Gastroesophageal sphincter (tissue), 3 donors: ENCODE measurements around the gene ROPN1.

Experiments used
- CTCF ChIP-seq, 4 experiments: fragments of 200-600 bp in 2 of 4; fragments of 450-650 bp in 2 of 4; sonication (generic) in 1 of 4; IDR thresholded peaks; one replicate each; pipeline ENCODE4 v1.5.1; 2017 to 2019; ENCODE audit warnings: antibody characterized with exemption in 4 of 4, mild to moderate bottlenecking in 2 of 4, moderate library complexity in 2 of 4
- POLR2A ChIP-seq, 2 donors: fragments of 450-650 bp; IDR thresholded peaks; one replicate each; pipeline ENCODE4 v1.6.1; 2017; ENCODE audit warnings: antibody characterized with exemption in 2 of 2, mild to moderate bottlenecking in 2 of 2, moderate library complexity in 1 of 2
- POLR2AphosphoS5 ChIP-seq: sonication (generic); formaldehyde crosslinking; IDR thresholded peaks from one replicate; pipeline ENCODE4 v1.6.1; 2017; ENCODE audit warnings: antibody characterized with exemption

- TF ChIP-seq CTCF (IDR thresholded peaks at IDR 0.05) (no peak), POLR2A (IDR thresholded peaks at IDR 0.05) (no peak), POLR2AphosphoS5 (no peak)
Observed at GRCh38 chr3:124026516-124026915, 34.6 kb upstream of the ROPN1 start.
